NCI-H2107 treated with DMSO at 0.1 percent for 48 hours (cell line): ENCODE data around the gene MATN1.
"Not testable (repeated sequence)": the region's sequence is repeated elsewhere in the genome, so short reads cannot be mapped to it uniquely, and the experiment has no call there.

Experiments used
- DNase-seq: peaks from one replicate; lab custom pipeline; 2025; ENCODE audit not compliant: unreplicated experiment; lab: John Stamatoyannopoulos, UW

Gene MATN1

DNA sequence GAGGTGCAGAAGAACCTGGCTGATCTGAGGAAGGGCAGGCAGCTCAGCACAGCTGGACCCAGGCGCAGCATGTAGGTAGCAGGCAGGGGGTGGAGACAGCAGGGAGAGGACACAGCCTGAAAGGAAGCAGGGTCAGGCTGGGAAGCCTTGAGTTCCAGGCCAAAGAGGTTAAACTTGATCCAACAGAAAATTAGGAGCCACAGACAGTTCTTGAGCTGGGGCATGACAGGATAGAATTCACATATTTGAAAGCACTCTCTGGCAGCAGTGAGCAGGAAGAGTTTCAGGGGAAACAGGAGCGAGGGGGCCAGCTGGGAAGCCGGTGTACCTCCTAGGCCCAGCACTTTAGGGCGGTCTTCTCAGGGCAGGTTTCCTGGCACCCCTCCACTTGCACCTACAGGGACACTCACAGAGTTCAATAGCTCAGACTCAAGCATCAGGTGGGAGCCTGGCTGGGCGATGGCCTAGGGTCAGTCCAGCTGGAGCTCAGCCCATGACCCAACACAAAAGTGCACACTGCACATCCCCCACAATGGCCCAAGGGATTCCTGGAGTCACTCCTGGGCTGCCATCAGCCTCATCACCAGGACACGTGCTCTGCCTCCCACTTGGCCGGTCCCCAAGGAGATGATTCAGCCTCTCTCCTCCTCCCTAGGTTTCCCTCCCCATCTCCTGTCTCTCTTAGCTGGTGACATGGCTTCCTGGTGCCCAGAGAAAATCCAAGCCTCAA is 22.7 kb downstream of the MATN1 start:
- DNase-seq, result no peak

DNA sequence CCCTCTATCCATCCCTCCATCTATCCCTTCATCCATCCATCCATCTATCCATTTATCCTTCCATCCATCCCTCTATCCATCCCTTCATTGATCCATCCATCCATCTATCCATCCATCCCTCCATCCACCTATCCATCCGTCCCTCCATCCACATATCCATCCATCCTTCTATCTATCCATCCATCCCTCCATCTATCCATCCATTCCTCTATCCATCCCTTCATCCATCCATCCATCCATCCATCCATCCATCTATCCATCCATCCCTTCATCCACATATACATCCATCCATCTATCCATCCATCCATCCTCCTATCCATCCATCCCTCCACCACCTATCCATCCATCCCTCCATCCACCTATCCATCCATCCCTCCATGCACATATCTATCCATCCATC is 23.6 kb downstream of the MATN1 start:
- no peak for DNase-seq

DNA sequence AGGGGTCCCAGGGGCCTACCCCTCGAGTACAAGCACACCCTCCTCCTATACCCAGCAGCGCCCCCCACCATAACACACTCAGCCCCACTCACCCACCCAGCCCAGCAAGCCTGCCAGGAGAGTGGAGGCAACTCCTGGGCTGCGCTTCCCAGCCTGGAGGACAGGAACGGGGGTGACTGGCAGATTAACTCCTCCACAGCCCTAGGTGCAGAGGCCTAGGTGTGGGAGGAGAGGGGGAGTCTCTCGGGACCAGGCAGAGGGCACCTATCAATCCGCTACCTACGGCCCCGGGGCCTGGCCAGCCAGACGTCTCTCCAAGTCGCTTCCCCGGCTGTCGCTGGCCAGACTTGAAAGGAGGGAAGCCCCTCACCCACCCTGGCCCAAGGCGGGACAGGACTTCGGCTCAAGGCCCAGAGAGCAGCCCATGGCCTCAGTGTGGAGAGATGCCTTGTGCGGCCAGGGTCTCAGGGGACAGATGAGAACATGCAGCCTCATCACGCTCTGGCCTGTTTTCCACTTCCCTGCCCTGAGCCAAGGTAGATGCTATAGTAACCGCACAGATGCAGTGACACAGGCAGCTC is 24.9 kb downstream of the MATN1 start:
- no peak for DNase-seq

DNA sequence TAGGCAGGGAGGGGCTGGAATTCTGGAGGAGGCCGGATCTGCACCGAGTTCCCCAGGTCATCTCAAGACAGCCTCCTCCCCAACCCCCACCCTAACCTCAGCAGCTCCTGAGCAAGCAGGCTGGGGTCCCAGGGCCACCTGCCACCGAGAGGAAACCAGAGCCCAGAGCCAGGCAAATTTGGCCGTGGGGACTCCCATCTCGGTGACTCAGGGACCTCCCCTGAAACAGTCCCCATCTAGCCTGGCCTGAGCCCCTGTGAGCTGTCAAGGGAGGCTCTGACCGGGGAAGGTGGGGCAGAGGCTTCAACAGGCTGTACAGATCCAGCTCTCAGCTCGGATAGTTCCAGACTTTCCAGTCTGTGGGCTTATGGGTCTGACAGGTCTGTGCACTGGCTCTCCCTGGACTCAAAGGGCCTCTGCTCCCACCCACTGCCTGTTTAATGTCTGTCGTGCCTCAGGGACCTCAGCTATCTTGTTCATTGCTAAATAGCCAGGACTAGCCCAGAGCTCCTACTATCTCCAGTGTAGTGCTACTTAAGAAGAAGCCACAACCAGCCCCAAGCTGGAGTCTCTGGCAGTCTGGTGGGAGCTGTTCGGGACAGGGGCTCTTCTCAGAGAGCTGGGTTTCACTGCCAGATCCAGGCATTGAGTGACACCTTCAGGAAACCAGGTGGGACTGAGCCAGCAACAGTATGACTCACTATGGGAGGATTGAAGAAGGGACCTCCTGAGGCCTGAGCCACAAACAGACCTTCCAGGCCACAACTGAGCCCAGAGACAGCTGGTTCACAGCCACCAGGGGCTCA is 25.6 kb downstream of the MATN1 start:
- DNase-seq, result no peak

DNA sequence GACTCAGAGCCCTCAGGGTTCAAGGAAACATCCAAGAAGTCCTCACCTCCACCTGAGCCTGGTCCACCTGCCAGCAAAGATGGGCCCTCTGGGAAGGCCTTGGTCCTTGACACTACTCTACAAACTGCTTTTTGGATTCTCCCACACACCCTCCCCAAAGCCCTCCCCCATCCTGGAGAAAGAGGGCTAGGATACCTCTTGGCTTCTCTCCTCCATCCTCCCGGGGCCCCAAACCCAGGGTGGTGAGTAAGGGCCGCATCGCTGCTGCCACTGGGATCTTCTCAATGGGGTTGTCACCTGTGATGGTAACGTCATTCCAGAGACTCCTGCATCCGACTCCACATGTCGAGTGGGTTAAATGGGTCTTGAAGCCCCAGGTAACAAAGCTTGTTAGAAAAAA is 26.6 kb downstream of the MATN1 start:
- DNase-seq, result no peak

DNA sequence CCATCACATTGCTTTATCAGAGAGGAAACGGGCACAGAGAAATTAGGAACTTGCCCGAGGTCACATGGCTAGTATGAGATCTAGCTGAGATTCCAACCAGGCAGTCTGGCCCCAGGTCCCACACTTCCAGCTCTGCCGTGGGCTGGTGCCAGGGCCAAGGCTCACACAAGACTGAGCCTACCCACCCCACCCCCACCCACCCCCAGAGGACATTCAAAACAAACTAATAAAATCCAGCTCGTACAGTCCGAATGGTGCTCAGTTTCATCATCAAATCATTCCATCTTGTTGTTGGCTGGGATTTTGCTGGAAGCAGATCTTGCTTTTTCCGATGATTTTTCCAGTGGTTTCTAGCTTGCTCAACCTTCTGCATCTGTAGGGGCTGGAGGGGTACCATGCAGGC is 27.9 kb downstream of the MATN1 start:
- DNase-seq, result no peak

DNA sequence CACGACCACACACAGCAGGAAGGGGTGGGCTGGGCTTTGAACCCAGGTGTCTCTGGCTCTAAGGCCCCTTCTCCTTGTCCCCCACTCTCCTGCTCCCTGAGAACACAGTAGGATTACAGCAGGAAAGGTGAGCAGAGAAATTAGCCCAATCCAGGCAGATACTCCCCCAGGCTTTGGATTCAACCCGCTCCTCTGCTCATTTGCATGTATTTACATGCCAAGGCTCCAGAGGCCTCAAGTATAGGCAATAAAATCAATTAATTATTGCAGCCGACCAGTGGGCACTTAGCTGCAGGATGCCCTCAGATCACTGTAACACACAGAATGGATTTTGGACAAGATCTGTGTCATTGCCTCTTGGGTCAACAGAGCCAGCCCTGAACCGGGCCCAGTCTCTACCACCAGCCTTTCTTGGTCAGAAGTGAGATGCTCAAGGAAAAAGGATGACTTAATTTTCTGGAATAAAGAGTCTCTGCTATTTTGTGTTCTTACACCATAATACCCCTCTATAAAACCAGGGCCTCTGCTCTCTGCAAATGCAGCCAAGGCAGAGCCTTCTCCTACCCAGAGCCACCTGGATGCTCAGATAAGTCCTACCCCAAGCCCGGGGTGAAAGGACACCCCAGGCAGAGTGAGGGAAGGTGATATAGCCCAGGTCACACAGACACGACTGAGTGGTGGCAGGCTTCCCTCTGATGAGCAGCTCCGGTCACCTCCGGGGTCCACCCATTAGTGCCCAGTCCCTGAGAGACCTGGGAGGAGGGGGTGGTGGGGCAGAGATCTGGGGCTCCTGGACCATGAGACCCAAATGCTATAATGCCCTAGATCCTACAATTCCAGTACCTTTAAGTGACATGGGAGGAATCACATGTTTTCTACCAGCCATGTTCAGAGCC is 28.9 kb downstream of the MATN1 start:
- DNase-seq, result no peak

DNA sequence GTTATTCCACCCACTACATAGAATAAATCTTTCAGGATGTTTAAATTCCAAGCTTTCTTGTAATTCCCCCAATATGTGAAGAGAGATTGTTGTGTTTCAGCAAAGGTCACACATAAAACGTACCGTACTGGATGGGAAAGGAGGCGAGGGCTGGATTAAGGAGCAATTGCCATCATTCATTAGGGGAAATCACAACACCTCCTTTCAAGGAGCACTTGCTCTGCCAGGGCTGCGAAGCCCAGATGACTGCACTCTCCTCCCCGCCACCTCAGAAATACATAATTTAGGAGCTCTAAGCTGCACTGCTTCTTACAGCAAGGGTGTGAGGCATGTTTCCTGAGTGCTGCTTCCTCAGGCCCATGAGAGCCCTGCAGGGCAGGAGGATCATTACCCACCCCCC is 29.6 kb downstream of the MATN1 start:
- no peak for DNase-seq

DNA sequence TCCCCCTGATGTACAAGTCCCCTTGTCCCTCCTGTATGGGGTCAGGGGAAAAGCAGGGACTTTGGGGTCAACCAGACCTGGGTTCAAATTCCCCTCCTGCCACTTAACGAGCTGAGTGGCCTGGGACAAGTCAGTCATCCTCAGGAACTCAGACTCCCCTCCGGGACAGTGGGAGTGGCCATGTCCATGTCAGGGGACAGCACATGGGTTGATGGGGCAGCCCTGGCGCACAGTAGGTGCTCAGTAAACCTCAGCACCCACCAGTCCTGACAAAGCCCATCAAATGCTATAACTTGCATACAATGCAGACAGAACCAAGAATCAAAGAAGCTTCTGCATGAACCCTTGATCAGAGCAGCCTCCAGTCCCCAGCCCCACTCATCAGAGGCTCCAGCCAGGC is 30.0 kb downstream of the MATN1 start:
- no peak for DNase-seq

DNA sequence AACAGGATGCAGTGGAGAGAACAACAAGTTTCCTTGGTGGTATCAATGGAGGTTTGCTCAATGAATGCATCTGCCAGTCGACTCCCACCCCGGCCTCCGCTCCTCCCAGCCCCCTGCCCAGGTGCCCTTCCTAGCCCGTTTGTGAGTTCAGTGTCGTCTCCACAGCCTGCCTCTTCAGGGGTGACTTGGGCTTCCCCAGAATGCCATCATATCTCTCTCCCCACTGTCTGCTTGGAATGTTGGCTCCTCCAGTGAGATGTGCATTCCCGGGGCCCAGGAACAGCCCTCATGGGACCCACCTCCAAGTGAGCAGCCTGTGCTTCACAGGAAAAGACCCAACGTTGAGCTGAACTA is 30.5 kb downstream of the MATN1 start:
- no peak for DNase-seq

DNA sequence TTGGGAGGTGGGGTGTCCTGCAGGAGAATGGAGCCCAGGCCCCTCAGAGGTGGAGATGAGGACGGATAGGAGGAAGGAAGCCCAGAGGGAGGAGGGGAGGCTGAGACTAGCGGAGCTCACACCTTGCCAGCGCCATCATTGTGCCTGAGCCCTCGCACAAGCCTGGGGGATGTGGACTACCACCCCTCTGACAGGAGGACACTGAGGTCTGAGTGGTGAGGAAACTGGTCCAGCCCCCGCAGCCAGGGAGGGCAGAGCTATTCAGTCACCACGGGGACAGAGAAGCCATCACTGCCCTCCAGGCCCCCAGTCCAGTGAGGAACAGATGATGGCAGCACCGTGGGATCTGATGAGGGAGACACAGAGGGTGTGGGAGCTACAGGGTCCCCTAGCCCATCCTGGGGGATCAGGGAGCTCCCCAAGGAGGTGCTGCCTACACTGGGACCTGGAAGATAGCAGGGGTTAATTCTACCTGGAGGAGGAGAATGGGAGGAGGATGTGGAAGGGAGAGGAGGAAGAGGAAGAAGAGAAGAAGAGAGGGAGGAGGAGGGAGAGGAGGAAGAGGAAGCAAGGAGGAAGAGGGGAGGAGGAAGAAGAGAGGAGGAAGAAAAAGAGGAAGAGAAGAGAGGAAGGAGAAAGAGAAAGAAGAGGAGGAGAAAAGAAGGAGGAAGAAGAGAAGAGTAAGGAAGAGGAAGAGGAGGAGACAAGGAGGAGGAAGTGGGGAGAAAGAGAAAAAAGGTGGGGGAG is 31.0 kb downstream of the MATN1 start:
- DNase-seq, result no peak

DNA sequence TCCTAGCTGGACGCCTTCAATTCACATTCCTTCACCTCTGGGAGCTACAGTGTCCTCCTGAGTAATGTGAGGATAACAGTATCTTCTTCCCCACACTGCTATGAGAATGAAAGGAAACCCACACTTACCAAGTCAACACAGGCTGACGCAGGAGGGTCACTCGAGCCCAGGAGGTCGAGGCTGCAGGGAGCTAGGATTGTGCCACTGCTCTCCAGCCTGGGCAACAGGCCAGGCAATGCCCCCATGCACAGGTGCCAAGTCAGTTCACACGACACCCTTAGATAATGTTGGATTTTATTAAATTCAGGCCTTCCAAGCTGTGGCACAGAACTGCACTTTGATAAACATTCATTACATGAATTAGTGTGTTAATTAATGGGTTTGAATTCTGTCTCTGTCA is 31.9 kb downstream of the MATN1 start:
- no peak for DNase-seq

DNA sequence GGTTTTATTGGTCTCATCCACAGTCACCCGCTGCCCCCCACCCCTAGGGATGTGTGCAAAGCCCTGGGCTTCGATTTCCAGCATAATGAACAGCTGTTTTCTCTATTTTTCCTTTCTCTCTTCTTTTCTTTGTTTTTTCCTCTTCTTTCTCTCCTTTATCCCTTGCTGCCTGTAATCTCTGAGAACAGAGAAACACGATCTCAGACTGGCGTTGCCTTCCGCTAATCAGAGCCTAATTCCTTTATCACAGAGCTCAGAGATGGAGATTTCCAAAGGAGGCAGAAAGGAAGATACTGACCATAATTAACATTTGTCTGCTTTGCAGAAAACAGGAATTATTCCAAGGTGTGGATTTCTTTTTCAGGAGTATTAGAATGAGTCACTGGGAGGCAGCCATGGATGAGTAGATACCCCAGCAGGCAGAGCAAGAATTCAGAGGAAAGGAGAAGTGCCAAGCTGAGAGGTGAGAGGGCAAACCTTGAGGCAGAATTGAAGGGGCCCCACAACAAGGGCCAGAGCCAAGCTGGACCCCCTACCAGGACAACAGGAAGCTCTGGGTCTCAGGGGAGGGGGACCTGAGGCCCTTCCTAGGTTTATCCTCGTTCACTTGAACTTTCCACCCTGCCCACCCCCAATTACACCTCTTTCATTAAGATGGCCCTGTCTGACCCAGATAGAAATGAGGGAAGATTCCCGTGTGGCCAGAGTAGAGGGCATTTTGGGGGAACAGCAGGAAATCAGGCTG is 33.3 kb downstream of the MATN1 start:
- DNase-seq, result no peak

DNA sequence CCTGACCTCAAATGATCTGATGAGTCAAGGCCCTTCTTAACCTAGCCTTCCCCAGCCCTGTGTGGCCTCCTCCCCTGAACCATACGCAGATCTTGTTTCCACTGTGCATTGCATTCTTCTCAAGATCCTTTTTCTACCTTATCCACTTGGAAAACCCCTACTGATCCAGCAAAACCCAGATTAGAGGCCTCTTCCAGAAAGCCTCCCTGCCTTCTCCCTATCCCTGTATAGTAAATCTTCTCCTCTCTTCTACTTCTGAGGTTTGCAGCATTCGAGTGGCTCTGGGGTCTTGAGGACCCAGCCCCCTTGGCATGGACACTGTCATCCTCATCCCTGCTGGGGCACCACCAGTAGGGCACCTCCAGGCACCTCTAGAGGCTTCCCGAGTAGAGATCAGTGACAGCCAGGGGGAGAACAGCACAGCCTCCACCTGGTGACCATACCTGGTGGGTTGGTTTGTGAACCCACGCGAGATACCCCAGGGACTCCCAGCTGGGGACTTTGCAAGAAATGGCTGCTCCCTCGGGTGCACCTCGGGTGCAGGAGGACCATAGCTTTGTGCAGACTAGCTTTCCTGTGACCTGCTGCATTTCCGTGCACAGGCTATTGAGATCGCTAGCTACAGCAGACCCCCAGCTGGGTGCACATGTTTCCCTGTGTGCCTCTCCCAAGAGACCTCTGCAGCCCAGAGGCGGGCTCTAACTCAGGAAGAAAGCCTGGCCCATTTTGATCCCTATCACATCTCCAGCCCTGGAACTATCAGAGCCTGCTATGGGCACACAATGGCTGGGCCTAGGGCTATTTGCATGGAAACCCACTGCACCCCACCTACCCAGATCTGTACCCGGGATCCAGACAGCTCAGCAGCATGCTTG is 34.2 kb downstream of the MATN1 start:
- DNase-seq, result no peak

DNA sequence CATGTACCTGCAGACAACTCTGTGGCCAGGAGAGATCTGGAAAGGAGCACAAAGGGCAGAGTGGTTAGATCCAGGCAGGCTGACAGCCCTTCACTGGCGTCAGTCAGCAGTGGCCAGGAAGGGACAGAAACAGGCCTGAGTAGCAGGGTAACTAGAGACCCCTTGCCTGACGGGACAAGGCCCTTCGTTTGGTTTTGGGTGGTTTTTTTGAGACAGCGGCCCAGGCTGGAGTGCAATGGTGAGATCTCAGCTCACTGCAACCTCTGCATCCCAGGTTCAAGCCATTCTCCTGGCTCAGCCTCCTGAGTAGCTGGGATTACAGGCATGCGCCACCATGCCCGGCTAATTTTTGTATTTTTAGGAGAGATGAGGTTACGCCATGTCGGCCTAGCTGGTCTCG is 34.9 kb downstream of the MATN1 start:
- DNase-seq, result not testable (repeated sequence)

DNA sequence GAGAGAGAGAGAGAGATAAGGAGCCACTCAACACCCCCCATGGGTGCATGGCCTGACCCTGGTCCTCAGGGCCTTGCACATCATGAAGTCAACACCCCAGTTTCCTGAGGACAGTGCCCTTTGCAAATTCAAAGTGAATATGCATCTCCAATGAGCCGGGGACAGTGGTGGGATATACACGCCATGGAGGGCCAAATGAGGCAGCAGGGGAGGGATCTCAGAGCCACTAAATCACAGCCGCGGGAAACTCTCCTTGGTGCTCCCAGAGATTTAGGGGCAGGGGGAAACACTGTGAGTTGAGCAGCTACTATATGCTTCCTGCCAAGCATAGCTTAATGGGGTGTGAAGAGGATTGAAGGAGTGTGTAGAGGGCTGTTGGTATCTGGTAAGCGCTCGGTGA is 35.5 kb downstream of the MATN1 start:
- no peak for DNase-seq

DNA sequence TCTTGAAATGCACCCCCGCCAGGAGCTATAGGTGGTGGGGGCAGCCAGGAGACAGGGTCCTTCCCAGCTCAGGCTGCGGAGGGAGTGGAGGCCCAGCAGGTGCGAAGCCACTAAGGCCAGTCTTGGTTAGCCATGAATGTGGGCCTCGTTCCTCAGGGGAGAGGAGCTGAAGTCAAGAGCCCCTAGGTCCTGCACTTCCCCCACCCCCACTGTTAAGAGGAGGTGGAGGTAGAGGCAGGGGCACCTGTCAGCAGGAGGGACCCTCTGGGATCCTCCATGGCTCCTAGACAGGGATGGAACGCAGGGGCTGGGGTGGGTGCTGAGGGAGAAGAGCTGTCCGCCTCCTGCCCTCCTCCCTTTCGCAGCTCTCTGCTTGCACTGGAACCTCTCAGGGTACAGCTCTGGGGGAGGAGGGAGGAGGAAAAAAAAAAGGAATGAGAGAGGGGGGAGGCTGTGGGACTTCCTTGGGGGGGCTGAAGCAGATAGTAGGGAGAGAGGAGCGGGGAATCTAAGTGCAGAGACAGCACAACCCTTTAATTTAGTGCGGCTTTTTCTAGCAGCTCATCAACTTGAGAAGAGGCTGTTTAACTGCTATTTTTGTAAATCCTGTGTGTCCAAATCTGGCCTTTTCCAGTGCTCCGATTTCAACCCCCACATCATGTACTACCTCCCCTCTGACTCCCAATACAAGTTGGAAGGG is 37.0 kb downstream of the MATN1 start:
- no peak for DNase-seq

DNA sequence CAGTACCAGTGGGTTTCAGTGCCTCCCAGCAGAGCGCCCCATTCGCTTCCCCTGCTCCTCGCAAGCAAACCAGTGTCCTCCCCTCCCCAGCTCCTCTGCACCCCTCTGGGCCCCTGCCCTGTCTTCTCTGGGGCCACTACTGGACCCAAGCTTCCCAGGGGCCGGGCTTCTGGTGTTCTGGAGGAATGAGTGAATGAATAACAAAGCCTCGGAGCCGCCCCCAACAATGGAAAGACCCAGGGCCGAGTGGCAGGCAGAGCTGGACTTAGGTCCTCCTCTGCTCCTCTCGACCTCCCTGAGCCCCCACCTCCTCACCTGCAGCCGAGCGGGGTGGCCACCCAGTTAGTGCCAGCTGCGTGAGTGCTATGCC is 37.6 kb downstream of the MATN1 start:
- no peak for DNase-seq
